Erythroblast (primary cell): ENCODE results near the gene PEMT.
A peak's percentile ranks its signal among the peaks of the same experiment; 100 is the strongest.

Experiments
- DNase-seq, 2 experiments: peaks; one replicate each; lab custom pipeline; 2025; lab: John Stamatoyannopoulos, UW
- GATA1 ChIP-seq: IDR thresholded peaks from 2 replicates; pipeline ENCODE4 v1.6.1; 2011; ENCODE audit warnings: low read depth, mild to moderate bottlenecking, control low read depth, low read length, moderate library complexity
- POLR2A ChIP-seq: IDR thresholded peaks from 2 replicates; pipeline ENCODE4 v1.6.1; 2011; ENCODE audit warnings: mild to moderate bottlenecking, low read length

Gene PEMT

GRCh38 chr17:17511881-17512858, 79.3 kb downstream of the PEMT start:
- TF ChIP-seq GATA1 = no peak
- DNase-seq = no peak

GRCh38 chr17:17511293-17511741, 80.2 kb downstream of the PEMT start:
- TF ChIP-seq POLR2A (no peak), GATA1 (no peak)
- DNase-seq = no peak

GRCh38 chr17:17510456-17511292, 80.8 kb downstream of the PEMT start:
- TF ChIP-seq GATA1 (no peak), POLR2A (no peak)
- DNase-seq = no peak

GRCh38 chr17:17509601-17510425, 81.7 kb downstream of the PEMT start:
- TF ChIP-seq POLR2A = no peak
- TF ChIP-seq GATA1 = no peak
- DNase-seq = peak; percentile 36 to 39

GRCh38 chr17:17508646-17509591, 82.6 kb downstream of the PEMT start:
- peak; percentile 61 to 79 for DNase-seq
- TF ChIP-seq POLR2A (no peak), GATA1 (no peak)

GRCh38 chr17:17508019-17508535, 83.4 kb downstream of the PEMT start:
- no peak for DNase-seq
- no peak for TF ChIP-seq POLR2A
- TF ChIP-seq GATA1 = no peak

GRCh38 chr17:17507465-17508011, 84.0 kb downstream of the PEMT start:
- TF ChIP-seq GATA1 (no peak), POLR2A (no peak)
- DNase-seq = no peak

GRCh38 chr17:17506893-17507464, 84.5 kb downstream of the PEMT start:
- DNase-seq = no peak
- TF ChIP-seq POLR2A (no peak), GATA1 (no peak)

- no peak for DNase-seq
- TF ChIP-seq GATA1 = no peak
- TF ChIP-seq POLR2A = no peak
These were observed 85.2 kb downstream of the PEMT start for GRCh38 chr17:17506181-17506741.

- DNase-seq = no peak
- TF ChIP-seq POLR2A (no peak), GATA1 (no peak)
These were observed 85.8 kb downstream of the PEMT start for GRCh38 chr17:17505610-17506171.

GRCh38 chr17:17505151-17505550, 86.4 kb downstream of the PEMT start:
- TF ChIP-seq POLR2A (no peak), GATA1 (no peak)
- DNase-seq = no peak
